ENCODE measurements around the gene LMAN1L. TPM values are rescaled to one million over a fixed set of nuclear protein-coding genes. Genes with fewer than 3 reads are reported as not detected.

LMAN1L gene
- total RNA-seq, 6 experiments from 2014 or later = not detected

DNA sequence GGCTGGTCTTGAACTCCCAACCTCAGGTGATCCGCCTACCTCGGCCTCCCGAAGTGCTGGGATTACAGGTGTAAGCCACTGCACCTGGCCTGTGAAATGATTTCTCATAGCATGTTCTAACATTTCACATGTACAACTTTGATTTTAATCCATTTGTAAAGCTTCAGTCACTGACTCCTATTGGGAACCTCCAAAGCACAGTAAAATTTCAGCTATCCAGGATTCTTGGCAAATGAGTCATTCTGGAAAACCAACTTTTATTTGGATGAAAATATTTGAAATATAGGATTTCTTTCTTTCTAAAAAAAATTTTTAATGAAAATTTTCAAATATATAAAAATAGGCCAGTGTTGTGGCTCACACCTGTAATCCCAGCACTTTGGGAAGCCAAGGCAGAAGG is 2.7 kb upstream of the LMAN1L start:
- no peaks in the 10 kb centered on the region for H3K9me3 Mint-ChIP-seq
- H3K27me3 Mint-ChIP-seq (ENCODE audit: insufficient read depth) = peaks cover 4% of the 10 kb centered on the region; the same call in 1 of the 2 replicates
- DNase-seq = peak; percentile 13
- H3K36me3 Mint-ChIP-seq (ENCODE audit: low read depth) = no peaks in the 10 kb centered on the region
- TF ChIP-seq, protein P1, sequence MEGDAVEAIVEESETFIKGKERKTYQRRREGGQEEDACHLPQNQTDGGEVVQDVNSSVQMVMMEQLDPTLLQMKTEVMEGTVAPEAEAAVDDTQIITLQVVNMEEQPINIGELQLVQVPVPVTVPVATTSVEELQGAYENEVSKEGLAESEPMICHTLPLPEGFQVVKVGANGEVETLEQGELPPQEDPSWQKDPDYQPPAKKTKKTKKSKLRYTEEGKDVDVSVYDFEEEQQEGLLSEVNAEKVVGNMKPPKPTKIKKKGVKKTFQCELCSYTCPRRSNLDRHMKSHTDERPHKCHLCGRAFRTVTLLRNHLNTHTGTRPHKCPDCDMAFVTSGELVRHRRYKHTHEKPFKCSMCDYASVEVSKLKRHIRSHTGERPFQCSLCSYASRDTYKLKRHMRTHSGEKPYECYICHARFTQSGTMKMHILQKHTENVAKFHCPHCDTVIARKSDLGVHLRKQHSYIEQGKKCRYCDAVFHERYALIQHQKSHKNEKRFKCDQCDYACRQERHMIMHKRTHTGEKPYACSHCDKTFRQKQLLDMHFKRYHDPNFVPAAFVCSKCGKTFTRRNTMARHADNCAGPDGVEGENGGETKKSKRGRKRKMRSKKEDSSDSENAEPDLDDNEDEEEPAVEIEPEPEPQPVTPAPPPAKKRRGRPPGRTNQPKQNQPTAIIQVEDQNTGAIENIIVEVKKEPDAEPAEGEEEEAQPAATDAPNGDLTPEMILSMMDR (IDR thresholded peaks at IDR 0.05) = no peak
- no peak overlapping the region for H3K27ac Mint-ChIP-seq
- H3K4me1 Mint-ChIP-seq (ENCODE audit: low read depth) = peaks cover 15% of the 10 kb centered on the region
- H3K4me3 Mint-ChIP-seq = no peak overlapping the region

- Mint-ChIP-seq H3K27me3 (ENCODE audit: insufficient read depth) (peaks cover 4% of the 10 kb centered on the region; the same call in 1 of the 2 replicates), H3K36me3 (ENCODE audit: low read depth) (no peaks in the 10 kb centered on the region), H3K9me3 (no peaks in the 10 kb centered on the region), H3K27ac (no peak overlapping the region), H3K4me1 (ENCODE audit: low read depth) (peaks cover 29% of the 10 kb centered on the region), H3K4me3 (no peak overlapping the region)
- DNase-seq = no peak
- TF ChIP-seq, protein P1 (IDR thresholded peaks at IDR 0.05) = no peak
Measured at GRCh38 chr15:74815121-74815934, 2.7 kb downstream of the LMAN1L start.

GRCh38 chr15:74815961-74816360 is 3.3 kb downstream of the LMAN1L start:
- H3K27ac Mint-ChIP-seq = no peak overlapping the region
- no peak overlapping the region for H3K4me3 Mint-ChIP-seq
- peaks cover 29% of the 10 kb centered on the region for H3K4me1 Mint-ChIP-seq (ENCODE audit: low read depth)
- no peaks in the 10 kb centered on the region for H3K9me3 Mint-ChIP-seq
- DNase-seq = no peak
- no peaks in the 10 kb centered on the region for H3K36me3 Mint-ChIP-seq (ENCODE audit: low read depth)
- peaks cover 4% of the 10 kb centered on the region; the same call in 1 of the 2 replicates for H3K27me3 Mint-ChIP-seq (ENCODE audit: insufficient read depth)
- TF ChIP-seq, protein P1 (IDR thresholded peaks at IDR 0.05) = no peak

- TF ChIP-seq, protein P1 (IDR thresholded peaks at IDR 0.05) = no peak
- no peak for DNase-seq
- Mint-ChIP-seq H3K27me3 (ENCODE audit: insufficient read depth) (peaks cover 6% of the 10 kb centered on the region; the same call in 1 of the 2 replicates), H3K36me3 (ENCODE audit: low read depth) (no peaks in the 10 kb centered on the region), H3K4me1 (ENCODE audit: low read depth) (peaks cover 29% of the 10 kb centered on the region), H3K4me3 (no peak overlapping the region), H3K27ac (peak overlapping the region; percentile 58), H3K9me3 (no peaks in the 10 kb centered on the region)
Measured at GRCh38 chr15:74816624-74817369, 4.2 kb downstream of the LMAN1L start.

- peak overlapping the region; percentile 42 for H3K4me3 Mint-ChIP-seq
- peak overlapping the region; percentile 58 for H3K27ac Mint-ChIP-seq
- TF ChIP-seq, protein P1 (IDR thresholded peaks at IDR 0.05) = peak; percentile 55; the same call in 1 of the 2 replicates
- peaks cover 10% of the 10 kb centered on the region; the same call in 1 of the 2 replicates for H3K27me3 Mint-ChIP-seq (ENCODE audit: insufficient read depth)
- DNase-seq = peak; percentile 66
- no peaks in the 10 kb centered on the region for H3K9me3 Mint-ChIP-seq
- no peaks in the 10 kb centered on the region for H3K36me3 Mint-ChIP-seq (ENCODE audit: low read depth)
- H3K4me1 Mint-ChIP-seq (ENCODE audit: low read depth) = peaks cover 29% of the 10 kb centered on the region
Measured at GRCh38 chr15:74817370-74817737, 4.7 kb downstream of the LMAN1L start.

All from HFFc6 (cell line).